Mesodermal cell (in vitro differentiated cells): ENCODE data around the gene RAB31.
A peak's percentile ranks its signal among the peaks of the same experiment; 100 is the strongest.
"Not testable (repeated sequence)": the region's sequence is repeated elsewhere in the genome, so short reads cannot be mapped to it uniquely, and the experiment has no call there.

Experiments
- H3K27ac ChIP-seq: 2 replicates; pipeline ENCODE4 v1.7.0; 2013; ENCODE audit warnings: mild to moderate bottlenecking, low read depth, low read length, moderate library complexity; ENCODE audit not compliant: severe bottlenecking
- H3K36me3 ChIP-seq: 2 replicates; pipeline ENCODE4 v1.7.1; 2013; ENCODE audit warnings: mild to moderate bottlenecking, low read length, moderate library complexity; ENCODE audit not compliant: control insufficient read depth, insufficient read depth
- H3K4me1 ChIP-seq: one replicate; pipeline ENCODE4 v1.7.1; 2013; ENCODE audit warnings: mild to moderate bottlenecking, low read length; ENCODE audit not compliant: insufficient read depth, control insufficient read depth, poor library complexity, severe bottlenecking
- H3K4me3 ChIP-seq: 2 replicates; pipeline ENCODE4 v1.7.0; 2013; ENCODE audit warnings: low read length, control low read depth, mild to moderate bottlenecking; ENCODE audit not compliant: insufficient read depth, poor library complexity, severe bottlenecking; ENCODE audit errors: extremely low read depth
- H3K9me3 ChIP-seq: 2 replicates; pipeline ENCODE4 v1.7.1; 2013; ENCODE audit warnings: mild to moderate bottlenecking, low read length, moderate library complexity; ENCODE audit not compliant: control insufficient read depth
- WGBS, 2 experiments: methylation state at CpG; one replicate each; pipeline ENCODE4 v1.1.5; 2013; ENCODE audit warnings: missing lambda C conversion rate in 2 of 2; ENCODE audit not compliant: insufficient coverage in 2 of 2; 5-methylcytosine and 5-hydroxymethylcytosine counted together

Gene RAB31

DNA sequence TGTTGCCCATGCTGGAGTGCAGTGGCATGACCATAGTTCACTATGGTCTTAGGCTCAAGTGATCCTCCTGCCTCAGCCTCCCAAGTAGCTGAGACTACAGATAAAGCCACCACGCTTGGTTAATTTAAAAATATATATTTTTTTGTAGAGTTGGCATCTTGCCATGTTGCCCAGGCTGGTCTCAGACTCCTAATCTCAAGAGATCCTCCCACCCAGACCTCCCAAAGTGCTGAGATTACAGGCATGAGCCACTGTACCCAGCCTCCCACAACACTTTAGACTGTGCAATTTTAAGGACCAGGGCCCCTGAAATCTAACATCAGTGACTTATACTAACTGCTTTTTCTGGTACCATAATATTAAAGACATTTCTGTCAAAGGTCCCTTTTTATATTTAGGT lies 182.9 kb downstream of the RAB31 start:
- Histone ChIP-seq H3K9me3 (no peaks in the 10 kb centered on the region), H3K4me3 (no peak overlapping the region), H3K4me1 (peaks cover 6% of the 10 kb centered on the region), H3K36me3 (no peaks in the 10 kb centered on the region), H3K27ac (no peak overlapping the region)
- WGBS, 2 experiments: no CpG with 5 or more reads among the region's 1 CpG

DNA sequence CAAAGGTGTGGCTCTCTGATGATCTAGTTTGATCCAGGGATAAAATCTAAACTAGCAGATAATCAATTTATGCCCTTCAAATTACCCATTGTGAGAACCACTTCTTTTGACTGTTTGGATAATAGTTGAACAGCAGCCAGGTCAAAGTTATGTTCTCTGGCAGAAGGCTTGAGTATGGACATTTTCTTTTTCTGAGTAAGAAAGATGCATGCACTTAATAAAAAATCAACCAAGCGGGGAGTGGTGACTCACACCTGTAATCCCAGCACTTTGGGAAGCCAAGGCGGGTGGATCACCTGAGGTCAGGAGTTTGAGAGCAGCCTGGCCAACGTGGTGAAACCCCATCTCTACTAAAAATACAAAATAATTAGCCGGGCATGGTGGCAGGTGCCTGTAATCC lies 183.4 kb downstream of the RAB31 start:
- 100% methylated on average over 1 to 2 of the region's 4 CpGs for WGBS, 2 experiments

DNA sequence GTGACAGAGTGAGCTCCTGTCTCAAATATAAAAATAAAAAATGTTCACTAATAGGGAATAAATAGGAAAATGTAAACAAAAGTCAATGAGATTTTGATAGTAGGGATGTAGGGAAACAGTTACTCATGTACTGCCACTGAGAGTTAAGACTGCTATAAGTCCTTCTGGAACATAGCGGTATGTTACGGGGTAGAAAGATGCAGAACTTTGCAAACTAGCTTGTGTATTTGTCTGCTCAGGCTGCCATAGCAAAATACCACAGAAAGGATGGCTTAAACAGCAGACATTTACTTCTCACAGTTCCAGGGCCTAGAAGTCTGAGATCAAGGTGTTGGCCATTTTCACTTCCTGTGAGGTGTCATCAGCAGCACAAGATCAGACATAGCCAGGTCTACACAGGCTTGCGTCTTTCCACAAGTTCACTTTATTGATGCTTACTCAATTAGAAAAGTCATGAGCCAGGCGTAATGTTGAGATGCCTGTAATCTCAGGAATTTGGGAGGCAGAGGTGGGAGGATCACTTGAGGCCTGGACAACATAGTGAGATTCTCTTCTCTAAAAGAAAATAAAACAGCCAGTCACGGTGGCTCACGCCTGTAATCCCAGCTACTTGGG lies 186.5 kb downstream of the RAB31 start:
- WGBS, 2 experiments: 100% methylated on average over 4 of the region's 6 CpGs
- Histone ChIP-seq H3K4me1 (peaks cover 24% of the 10 kb centered on the region), H3K27ac (no peak overlapping the region), H3K36me3 (no peaks in the 10 kb centered on the region), H3K4me3 (no peak overlapping the region), H3K9me3 (no peaks in the 10 kb centered on the region)

More for the DNA sequence above, 183.4 kb downstream of the RAB31 start:
- not testable (repeated sequence) for H3K27ac ChIP-seq, H3K4me1 ChIP-seq, H3K9me3 ChIP-seq, H3K36me3 ChIP-seq, H3K4me3 ChIP-seq

DNA sequence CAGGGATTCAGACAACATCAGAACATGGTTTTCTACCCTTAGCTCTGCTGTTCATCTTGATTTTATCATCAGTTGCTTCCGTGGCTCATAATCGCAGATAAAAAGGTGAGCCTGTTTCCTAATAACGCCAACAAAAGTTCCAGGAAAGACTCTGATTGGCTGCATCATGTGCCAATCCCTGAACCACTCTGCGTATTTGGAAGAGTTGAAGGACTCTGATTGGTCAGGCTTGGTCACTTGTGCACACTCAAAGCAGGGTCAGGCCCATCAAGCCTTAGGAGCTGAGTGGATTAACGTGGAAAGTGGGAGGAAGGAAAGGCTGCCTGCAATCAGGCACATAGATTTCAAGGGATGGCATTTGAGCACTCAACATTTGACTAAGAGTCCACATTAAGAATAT lies 189.0 kb downstream of the RAB31 start:
- Histone ChIP-seq H3K27ac (no peak overlapping the region), H3K4me3 (no peak overlapping the region), H3K4me1 (peaks cover 30% of the 10 kb centered on the region), H3K36me3 (no peaks in the 10 kb centered on the region), H3K9me3 (no peaks in the 10 kb centered on the region)
- WGBS, 2 experiments: 97 to 98% methylated on average over 4 to 5 of the region's 5 CpGs

GRCh38 chr18:9897787-9898291 lies 189.7 kb downstream of the RAB31 start:
- Histone ChIP-seq H3K4me1 (peaks cover 30% of the 10 kb centered on the region), H3K27ac (peak overlapping the region; percentile 13)
- 94 to 96% methylated on average over 9 of the region's 10 CpGs for WGBS, 2 experiments
- not testable (repeated sequence) for H3K4me3 ChIP-seq, H3K36me3 ChIP-seq, H3K9me3 ChIP-seq

DNA sequence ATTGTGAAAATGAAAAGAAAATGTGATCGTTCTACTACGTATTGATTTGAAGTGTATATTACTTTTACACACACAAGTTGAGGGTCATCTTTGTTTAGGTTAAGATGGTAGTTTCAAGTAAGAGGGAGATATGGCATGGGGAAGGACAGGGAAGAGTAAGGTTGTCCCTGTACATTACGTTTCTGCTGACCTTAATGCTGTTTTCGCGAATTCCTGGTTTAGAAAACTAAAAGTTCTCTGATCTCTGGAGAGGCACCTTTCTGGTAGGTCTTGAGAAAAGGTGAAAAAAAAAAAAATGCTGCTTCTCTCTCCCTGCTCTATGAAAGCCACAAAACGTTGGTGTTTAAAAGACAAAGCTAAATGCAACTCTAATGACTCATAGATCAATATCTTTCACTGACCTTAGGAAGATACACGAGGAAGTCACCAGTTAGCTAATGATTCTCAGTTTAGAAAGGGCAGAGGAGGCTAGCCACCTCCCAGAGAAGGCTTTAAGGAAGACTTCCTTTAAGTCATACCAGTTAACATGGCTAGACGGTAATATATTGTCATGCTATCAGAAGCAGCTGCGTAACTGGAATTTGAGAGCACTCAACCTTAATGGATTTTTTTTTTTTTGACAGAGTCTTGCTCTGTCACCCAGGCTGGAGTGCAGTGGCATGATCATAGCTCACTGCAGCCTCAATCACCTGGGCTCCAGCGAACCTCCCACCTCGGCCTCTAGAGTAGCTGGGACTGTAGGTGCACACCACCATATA lies 190.9 kb downstream of the RAB31 start:
- 65 to 66% methylated on average over 5 to 6 of the region's 11 CpGs for WGBS, 2 experiments
- peaks cover 30% of the 10 kb centered on the region for H3K4me1 ChIP-seq
- peak overlapping the region; percentile 64 for H3K27ac ChIP-seq
- H3K9me3 ChIP-seq: no peaks in the 10 kb centered on the region
- H3K36me3 ChIP-seq: no peaks in the 10 kb centered on the region
- no peak overlapping the region for H3K4me3 ChIP-seq

DNA sequence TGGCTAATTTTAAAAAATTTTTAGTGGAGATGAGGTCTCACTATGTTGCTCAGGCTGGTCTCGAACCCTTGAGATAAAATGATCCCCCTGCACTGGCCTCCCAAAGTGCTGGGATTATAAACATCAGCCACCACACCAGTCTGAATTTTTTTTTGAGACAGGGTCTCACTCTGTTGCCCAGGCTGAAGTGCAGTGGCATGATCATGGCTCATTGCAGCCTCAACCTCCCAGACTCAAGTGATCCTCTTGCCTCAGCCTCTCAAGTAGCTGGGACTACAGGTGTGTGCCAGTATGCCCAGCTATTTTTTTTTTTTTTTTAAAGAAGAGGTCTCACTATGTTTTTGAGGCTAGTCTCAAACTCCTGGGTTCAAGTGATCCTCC lies 191.4 kb downstream of the RAB31 start:
- H3K4me3 ChIP-seq, H3K9me3 ChIP-seq, H3K36me3 ChIP-seq: not testable (repeated sequence)
- 80% methylated on average over 1 of the region's 1 CpG; no CpG with 5 or more reads in 1 of the 2 experiments for WGBS, 2 experiments
- peaks cover 30% of the 10 kb centered on the region for H3K4me1 ChIP-seq
- H3K27ac ChIP-seq: peak overlapping the region; percentile 64

DNA sequence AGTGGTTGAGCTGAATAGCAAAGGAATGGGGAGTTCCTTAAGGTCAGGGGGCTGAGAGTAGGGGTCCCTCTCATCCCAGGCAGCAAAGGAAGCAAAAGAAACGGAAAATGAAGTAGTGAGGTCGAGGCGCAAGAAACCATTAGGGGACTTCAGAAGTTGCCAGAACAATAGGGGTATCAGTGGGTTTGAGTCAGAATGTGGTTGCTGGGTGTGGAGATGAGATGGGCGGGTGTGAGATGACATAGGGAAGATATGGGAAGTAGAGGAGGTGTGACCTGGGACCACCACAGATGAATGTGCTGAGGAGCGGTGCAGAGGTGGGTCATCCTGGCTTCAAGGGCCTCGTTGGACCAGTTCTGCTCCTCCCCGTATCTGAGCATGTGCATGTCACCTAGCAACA lies 192.6 kb downstream of the RAB31 start:
- H3K9me3 ChIP-seq: no peaks in the 10 kb centered on the region
- no peak overlapping the region for H3K27ac ChIP-seq
- 95 to 100% methylated on average over 3 to 7 of the region's 7 CpGs for WGBS, 2 experiments
- peaks cover 24% of the 10 kb centered on the region for H3K4me1 ChIP-seq
- no peaks in the 10 kb centered on the region for H3K36me3 ChIP-seq
- H3K4me3 ChIP-seq: no peak overlapping the region

GRCh38 chr18:9901377-9901776 lies 193.3 kb downstream of the RAB31 start:
- Histone ChIP-seq H3K4me3 (no peak overlapping the region), H3K9me3 (no peaks in the 10 kb centered on the region), H3K36me3 (no peaks in the 10 kb centered on the region), H3K27ac (no peak overlapping the region), H3K4me1 (peaks cover 24% of the 10 kb centered on the region)
- WGBS, 2 experiments: no CpG with 5 or more reads among the region's 3 CpGs

- WGBS, 2 experiments: 94 to 100% methylated on average over 3 to 7 of the region's 14 CpGs
- H3K9me3 ChIP-seq, H3K36me3 ChIP-seq, H3K4me3 ChIP-seq, H3K27ac ChIP-seq: not testable (repeated sequence)
- peaks cover 24% of the 10 kb centered on the region for H3K4me1 ChIP-seq
Measured at GRCh38 chr18:9902264-9902663, 194.2 kb downstream of the RAB31 start.

DNA sequence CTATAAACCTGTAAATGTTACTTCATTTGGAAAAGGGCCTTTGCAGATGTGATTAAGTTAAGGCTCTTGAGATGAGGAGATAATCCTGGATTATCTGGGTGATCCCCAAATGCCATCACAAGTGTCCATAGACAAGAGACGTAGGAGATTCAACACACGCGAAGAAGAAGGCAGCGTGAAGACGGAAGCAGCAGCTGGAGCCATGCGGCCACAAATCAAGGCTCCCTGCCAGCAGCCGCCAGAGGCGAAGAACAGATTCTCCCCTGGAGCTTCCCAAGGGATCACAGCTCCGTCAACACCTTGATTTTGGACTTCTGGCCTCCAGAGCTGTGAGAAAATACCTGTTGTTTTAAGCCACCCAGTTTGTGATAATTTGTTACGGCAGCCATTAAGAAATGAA lies 194.7 kb downstream of the RAB31 start:
- no peak overlapping the region for H3K27ac ChIP-seq
- H3K36me3 ChIP-seq: no peaks in the 10 kb centered on the region
- no peak overlapping the region for H3K4me3 ChIP-seq
- WGBS, 2 experiments: 80 to 93% methylated on average over 10 of the region's 10 CpGs
- no peaks in the 10 kb centered on the region for H3K9me3 ChIP-seq
- H3K4me1 ChIP-seq: peaks cover 21% of the 10 kb centered on the region
